PC-9 (cell line): ENCODE measurements around the gene SAMD10.

Experiments used
- EZH2 ChIP-seq: fragments of 200-600 bp; sonication (generic); IDR thresholded peaks from 2 replicates; pipeline ENCODE4 v1.8.0; 2017; ENCODE audit warnings: antibody characterized with exemption, low read depth
- TF ChIP-seq, protein P1 (sequence below): fragments of 200-600 bp; sonication (generic); conservative IDR thresholded peaks from 2 replicates; pipeline ENCODE4 v1.6.1; 2017; ENCODE audit warnings: mixed run types, antibody characterized with exemption, mild to moderate bottlenecking, moderate library complexity

DNA sequence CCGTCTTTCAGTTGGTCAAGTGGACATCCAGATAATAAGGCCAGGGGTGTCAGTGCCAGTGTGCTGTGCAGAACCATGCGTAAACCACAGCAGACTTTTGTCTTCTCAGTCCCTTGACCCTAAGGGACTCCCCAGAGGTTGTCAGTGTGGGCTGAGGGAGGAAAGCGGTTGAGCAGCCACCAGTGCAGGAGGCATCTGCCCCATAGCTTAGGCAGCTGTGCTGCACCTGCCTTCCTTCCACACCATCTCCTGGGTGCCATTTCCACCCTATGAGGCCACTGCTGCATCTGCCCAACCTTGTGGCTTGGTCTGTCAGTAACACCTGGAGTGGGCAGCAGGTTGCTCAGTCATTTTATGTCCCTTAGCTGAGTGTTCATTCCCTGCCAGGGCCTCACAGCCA lies 27.5 kb upstream of the SAMD10 start:
- TF ChIP-seq, protein P1, sequence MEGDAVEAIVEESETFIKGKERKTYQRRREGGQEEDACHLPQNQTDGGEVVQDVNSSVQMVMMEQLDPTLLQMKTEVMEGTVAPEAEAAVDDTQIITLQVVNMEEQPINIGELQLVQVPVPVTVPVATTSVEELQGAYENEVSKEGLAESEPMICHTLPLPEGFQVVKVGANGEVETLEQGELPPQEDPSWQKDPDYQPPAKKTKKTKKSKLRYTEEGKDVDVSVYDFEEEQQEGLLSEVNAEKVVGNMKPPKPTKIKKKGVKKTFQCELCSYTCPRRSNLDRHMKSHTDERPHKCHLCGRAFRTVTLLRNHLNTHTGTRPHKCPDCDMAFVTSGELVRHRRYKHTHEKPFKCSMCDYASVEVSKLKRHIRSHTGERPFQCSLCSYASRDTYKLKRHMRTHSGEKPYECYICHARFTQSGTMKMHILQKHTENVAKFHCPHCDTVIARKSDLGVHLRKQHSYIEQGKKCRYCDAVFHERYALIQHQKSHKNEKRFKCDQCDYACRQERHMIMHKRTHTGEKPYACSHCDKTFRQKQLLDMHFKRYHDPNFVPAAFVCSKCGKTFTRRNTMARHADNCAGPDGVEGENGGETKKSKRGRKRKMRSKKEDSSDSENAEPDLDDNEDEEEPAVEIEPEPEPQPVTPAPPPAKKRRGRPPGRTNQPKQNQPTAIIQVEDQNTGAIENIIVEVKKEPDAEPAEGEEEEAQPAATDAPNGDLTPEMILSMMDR = no peak
- TF ChIP-seq EZH2 = no peak
